HG02840 (cell line): Measurements from ENCODE around the gene KHK.

Experiments
- ATAC-seq: cut with Tn5 transposase; IDR thresholded peaks from one replicate; pipeline ENCODE4 v1.9.1; 2021; ENCODE audit warnings: mild to moderate bottlenecking, moderate library complexity, moderate number of reproducible peaks; ENCODE audit not compliant: unreplicated experiment, low FRiP score

The KHK gene

DNA sequence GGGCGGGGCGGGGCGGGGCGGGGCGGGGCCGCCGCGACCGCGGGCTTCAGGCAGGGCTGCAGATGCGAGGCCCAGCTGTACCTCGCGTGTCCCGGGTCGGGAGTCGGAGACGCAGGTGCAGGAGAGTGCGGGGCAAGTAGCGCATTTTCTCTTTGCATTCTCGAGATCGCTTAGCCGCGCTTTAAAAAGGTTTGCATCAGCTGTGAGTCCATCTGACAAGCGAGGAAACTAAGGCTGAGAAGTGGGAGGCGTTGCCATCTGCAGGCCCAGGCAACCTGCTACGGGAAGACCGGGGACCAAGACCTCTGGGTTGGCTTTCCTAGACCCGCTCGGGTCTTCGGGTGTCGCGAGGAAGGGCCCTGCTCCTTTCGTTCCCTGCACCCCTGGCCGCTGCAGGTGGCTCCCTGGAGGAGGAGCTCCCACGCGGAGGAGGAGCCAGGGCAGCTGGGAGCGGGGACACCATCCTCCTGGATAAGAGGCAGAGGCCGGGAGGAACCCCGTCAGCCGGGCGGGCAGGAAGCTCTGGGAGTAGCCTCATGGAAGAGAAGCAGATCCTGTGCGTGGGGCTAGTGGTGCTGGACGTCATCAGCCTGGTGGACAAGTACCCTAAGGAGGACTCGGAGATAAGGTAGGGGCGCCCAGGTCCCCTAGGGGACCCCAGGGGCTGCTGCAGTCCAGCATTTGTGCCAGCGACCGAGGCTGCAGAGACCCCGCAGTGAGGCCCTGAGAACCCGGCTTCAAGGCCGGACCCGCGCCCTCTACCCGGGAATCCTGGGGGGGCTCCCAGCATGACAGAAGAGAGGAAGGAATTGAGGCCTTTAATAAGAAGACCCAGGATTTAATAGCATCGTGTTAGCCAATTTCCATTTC is at the start of gene KHK:
Gene KHK (plus strand): TSS at position 49 of the 870 bp plus-strand sequence. CDS start 488 bp downstream, at position 537.
- peak; percentile 12 for ATAC-seq

- no peak for ATAC-seq
Measured at GRCh38 chr2:27038012-27038411, 48.6 kb upstream of the KHK start.

- no peak for ATAC-seq
Measured at GRCh38 chr2:27038631-27039339, 47.8 kb upstream of the KHK start.

DNA sequence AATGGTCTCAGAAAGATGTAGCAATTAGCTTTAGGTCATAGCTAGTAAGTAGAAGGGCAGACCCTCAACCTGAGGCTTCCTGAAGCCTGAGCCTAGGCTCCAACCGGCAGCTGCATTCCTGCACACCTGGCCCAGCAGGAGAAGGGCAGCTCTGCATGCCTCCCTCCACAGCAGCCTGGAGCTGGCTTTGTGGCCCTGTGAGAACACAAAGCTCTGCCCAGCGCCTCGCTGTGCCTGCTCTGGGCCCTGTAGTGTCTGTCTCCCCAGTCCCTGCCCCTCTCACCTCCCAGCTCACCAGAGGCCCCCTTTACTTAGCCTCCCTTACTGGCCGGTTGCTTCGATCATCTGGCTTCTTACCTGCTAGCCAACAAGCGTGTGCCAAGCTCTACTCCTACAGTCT is 47.1 kb upstream of the KHK start:
- no peak for ATAC-seq

- no peak for ATAC-seq
Measured at GRCh38 chr2:27039871-27040270, 46.7 kb upstream of the KHK start.

GRCh38 chr2:27040282-27040681 is 46.3 kb upstream of the KHK start:
- ATAC-seq = no peak

GRCh38 chr2:27041752-27042151 is 44.8 kb upstream of the KHK start:
- ATAC-seq = no peak

GRCh38 chr2:27042159-27042661 is 44.4 kb upstream of the KHK start:
- ATAC-seq = no peak

DNA sequence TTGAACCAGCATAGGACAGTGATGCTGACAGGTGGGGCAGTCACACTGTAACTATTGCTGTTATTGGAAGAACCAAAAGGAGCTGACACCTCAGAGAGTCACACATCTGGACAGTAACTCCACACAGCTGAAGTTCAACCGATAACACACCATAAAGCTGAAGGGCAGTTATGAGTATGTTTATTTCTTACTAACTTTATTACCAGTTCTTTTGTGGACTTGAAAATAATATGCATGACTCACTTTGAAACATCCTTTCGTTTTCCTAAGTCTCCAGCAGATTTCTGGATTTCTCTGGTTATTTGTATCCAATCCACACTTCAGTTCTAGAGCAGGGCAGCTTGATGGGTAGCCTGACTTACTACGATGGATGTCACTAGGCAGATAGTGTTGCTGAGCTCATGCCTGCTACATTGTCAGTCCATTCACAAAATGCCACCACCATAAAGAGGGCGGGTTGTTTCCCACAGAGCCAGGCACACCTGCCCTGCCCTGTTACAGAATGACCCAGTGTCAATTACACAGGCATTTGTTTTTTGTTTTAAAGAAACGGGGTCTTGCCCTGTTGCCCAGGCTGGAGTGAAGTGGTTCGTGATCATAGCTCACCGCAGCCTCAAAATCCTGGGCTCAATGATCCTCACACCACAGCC is 43.5 kb upstream of the KHK start:
- ATAC-seq = no peak

DNA sequence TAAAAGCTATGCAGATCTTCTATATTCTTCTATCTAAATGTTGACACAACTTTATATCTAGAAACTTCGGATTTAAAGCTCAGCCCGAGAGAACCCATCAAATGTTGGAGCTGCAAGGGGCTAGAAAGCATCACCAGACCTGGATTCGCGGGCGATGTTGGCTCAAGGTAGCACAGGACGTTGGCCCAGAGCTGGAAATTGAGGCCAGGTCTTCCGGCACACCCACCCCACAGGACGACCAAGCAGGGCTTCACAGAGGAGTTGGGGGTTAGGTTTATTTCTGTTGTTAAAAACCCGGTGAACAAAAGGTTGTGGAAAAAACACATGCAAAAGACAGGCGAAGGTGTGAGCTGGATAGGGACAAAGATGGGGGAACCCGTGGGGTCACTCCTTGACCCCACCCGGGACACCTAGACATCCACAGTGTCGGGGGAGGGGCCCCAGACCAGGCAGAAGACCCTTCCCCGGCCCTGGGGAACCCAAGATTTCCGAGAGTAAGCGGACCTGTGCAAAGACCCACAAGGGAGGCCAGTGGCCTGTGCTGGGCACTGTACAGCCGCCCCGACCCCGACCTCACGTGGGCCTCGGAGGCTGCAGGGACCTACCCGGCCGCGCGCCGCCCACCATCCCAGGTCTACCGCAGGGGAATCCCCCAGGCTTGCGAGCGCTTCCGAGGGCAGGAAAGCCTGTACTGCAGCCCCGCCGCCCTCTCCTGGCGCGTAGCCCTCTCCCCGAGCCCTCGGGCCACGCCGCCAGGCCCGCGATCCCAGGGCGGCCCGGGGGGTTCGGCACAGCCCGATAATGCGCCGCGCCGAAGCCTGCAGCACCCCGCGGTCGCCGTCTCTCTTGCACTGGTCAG is 36.9 kb upstream of the KHK start:
- peak; percentile 13 for ATAC-seq

GRCh38 chr2:27050281-27050995 is 36.1 kb upstream of the KHK start:
- ATAC-seq = peak; percentile 51

DNA sequence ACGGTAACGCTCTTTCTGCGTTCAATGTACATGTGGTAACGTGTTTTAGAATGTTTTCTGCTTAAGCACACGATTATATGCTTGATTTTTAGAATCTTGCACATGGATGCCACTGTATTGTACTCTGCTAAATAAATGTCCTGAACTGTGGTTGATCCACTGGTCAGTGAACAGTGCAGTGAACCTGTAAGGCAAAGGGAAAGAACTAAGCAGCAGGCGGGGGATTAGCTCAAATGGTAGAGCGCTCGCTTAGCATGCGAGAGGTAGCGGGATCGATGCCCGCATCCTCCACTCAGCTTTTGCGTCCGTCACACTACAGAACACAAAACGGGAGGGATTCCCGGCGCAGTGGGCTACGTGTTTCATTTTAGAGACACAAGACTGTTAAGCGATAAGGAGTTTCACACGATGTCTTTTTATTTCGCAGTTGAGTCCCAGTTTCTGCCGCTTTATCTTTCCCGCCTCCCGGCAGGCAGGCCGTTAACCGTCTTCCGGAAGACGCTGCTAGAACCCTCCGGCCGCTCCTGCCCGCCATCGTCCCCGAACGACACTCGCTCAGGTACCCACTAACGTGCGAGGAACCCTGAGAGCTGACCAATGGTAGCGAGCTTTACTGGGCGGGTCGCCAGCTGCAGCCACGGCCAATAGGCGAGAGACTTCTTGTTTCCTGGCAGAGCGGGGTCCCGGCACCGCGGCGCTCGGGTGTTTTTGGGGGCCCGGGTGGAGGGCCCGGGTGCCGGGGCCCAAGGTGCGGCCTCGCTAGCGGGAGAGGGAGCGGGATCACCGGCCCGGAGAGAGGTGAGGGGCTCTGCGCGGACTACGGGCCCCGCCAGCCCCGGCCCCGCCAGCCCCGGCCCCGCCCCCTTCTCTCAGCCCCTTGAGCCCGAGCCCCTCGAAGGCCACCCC is 35.3 kb upstream of the KHK start, which contains the start of gene AGBL5:
Gene AGBL5 (plus strand): TSS at position 673 of the 906 bp plus-strand sequence. CDS start 1,291 bp downstream, outside the sequence.
- peak; percentile 67 for ATAC-seq

GRCh38 chr2:27051902-27052645 is 34.5 kb upstream of the KHK start:
- ATAC-seq = no peak

DNA sequence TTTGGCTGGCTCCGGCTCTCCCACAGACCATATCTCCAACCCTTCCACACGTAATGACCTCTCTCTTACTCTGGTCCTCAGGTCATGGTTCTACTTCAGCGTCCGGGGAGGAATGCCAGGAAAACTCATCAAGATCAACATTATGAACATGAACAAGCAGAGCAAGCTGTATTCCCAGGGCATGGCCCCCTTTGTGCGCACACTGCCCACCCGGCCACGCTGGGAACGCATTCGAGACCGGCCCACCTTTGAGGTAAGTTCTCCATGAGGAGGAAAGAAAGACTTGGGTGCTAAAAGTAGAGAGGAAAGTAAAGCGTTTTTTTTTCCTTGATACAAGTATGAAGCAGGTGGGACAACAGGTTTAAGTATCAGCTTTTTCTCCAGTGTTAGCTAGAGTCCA is 33.3 kb upstream of the KHK start:
- no peak for ATAC-seq

GRCh38 chr2:27053776-27054175 is 32.8 kb upstream of the KHK start:
- ATAC-seq = no peak

DNA sequence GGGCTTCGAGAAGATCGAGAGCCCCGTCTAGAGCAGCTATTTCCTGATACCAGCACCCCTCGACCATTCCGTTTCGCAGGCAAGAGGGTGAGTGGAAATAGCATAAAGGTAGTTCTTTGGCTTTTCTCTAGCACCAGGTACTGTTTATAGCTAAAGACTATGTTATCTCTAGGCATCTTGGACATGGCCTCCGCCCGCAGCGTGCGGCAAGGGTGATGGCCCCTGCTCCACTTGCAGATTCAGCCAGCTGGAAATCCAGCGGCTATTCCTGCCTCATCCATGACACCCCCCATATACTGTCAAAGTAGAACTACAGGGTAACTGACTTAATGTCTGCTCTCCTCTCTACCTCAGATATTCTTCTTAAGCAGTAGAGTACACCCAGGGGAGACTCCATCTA is 31.9 kb upstream of the KHK start:
- no peak for ATAC-seq

GRCh38 chr2:27057184-27057583 is 29.4 kb upstream of the KHK start:
- ATAC-seq = no peak

GRCh38 chr2:27058210-27058609 is 28.4 kb upstream of the KHK start:
- ATAC-seq = no peak
